CD4-positive, alpha-beta T cell treated with Interleukin-17A for 1 hour (primary cell): ENCODE data around the gene HNRNPU.

Experiments
- DNase-seq: peaks from one replicate; pipeline ENCODE4 v3.0.0-alpha.2; 2020

HNRNPU gene

GRCh38 chr1:244862354-244862698, 2.0 kb downstream of the HNRNPU start:
- peak; percentile 73 for DNase-seq

- peak; percentile 35 for DNase-seq
These were observed 2.7 kb downstream of the HNRNPU start for GRCh38 chr1:244861683-244862082.

- peak; percentile 7 for DNase-seq
These were observed 3.3 kb downstream of the HNRNPU start for GRCh38 chr1:244860914-244861610.

- DNase-seq, result peak; percentile 8
These were observed 4.3 kb downstream of the HNRNPU start for GRCh38 chr1:244860078-244860477.

DNA sequence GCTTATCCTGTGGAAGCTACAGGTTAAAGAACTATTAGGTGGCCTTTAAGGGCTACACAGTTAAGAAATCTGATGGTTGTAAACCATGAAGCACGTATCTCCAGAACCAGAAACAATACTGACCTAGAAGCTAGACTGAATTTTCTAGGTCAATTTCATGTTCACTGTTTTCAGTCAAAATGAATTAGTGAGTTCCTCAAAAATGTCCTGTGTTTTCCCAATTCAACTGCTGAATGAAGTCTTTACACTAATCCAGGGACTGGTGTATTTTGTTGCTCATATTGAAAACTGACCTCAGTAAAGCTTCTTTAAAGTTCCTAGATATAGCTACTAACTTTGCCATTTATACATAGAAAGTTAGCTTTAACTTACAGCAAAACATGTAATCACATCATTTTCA, 6.0 kb downstream of the HNRNPU start:
- DNase-seq, result peak; percentile 3

DNA sequence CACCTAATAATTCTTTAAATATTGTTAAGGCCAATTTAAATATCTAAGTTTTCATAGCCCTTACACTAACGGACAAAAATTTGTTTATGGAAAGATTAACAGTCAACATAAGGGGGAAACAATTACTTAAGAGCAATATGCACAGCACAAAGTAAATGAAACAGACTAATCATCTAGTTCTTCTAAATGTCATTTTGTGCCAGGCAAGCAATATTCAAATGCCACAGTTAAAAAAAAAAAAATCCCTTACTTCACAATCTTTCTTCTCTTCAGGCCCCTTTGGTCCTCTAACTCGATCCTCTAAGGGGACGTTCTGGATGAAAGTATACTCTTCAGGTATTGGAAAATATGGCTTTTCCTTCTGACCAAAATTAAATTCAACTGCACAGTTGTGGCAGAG, 6.6 kb downstream of the HNRNPU start:
- peak; percentile 0 for DNase-seq

- peak; percentile 34 for DNase-seq
These were observed 9.3 kb downstream of the HNRNPU start for GRCh38 chr1:244854865-244855578.

- peak; percentile 37 for DNase-seq
These were observed 10.2 kb downstream of the HNRNPU start for GRCh38 chr1:244854166-244854565.

- peak; percentile 21 for DNase-seq
These were observed 11.6 kb downstream of the HNRNPU start for GRCh38 chr1:244852694-244853093.

DNA sequence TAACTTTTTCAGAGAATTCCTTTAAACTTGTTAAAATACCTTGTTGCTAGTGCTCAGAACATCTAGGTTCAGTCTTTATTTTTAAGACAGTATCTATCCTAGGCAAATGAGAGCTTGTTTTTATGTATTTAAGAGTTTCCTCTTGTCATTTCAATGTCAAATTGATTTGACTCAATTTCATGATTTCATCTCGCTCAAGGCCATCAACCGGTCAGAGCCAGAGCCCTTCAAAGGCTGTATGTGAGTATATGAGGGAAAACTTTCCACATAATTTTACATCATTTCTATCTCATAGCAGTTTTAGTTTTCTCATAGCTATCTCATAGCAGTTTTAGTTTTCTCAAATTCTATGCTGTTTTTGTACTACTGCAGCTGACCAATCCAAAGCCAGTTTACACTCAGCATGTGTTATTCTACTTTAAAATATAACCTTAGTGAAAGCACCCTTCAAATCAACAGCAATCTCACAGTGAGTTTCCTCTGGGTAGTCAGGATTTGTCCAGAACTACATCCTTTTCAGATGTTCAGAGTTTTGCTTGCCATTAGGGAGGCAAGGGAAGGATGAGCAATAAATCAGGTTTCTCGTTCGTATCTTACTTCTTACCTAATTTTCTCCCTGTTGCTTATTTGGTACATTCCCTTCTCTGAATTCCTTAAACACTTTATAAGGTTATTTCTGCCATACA, 12.7 kb downstream of the HNRNPU start:
- peak; percentile 25 for DNase-seq

DNA sequence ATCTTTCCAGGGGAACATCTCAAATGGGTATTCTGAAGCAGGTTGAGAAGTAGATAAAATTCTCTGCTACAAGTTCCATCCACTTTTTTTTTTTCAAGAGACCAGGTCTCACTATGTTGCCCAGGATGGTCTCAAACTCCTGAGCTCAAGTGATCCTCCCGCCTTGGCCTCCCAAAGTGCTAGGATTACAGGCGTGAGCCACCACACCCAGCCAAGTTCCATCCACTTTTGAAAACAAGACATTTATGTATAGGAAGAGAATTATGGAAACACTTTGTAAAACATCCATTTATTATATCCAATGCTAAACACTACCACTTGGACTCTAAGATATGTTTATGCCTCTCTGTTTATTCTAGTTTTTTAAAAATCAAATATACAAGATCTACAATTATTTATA, 13.4 kb downstream of the HNRNPU start:
- peak; percentile 20 for DNase-seq

DNA sequence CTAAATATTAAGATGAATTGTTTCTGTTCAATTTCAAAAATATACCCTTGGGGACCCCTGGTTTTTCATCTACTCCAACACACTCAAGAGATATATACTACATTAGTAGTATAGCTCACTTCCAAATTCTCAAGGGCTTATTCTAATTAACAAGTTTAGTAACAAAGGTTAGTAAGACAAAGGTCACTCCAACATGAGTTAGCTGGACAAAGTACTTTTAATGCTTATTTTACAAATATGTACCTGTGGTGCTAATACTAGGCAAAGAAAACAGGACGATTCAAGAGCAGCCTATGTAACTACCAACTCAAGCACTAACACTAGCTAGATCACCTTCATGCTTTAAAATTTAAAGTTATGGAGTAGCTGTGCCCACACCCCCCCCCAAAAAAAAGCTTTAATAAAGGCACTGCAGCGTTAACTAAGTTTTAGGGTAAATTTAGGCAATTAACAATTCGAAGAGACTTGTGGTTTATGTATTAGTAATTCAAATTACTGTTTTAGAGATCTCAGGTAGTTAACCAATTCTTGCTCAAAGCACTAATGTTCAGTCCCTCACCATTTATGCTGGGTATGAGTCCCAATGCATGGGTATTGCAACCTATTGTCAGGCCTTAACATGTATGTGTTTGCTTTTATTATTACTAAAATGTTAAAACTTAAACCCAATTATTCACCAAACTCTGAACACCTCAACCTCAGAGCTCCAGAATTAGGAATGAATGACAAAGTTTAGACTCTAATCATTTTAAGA, 14.1 kb downstream of the HNRNPU start:
- DNase-seq, result peak; percentile 22

GRCh38 chr1:244849189-244849866, 15.0 kb downstream of the HNRNPU start:
- DNase-seq, result peak; percentile 17

DNA sequence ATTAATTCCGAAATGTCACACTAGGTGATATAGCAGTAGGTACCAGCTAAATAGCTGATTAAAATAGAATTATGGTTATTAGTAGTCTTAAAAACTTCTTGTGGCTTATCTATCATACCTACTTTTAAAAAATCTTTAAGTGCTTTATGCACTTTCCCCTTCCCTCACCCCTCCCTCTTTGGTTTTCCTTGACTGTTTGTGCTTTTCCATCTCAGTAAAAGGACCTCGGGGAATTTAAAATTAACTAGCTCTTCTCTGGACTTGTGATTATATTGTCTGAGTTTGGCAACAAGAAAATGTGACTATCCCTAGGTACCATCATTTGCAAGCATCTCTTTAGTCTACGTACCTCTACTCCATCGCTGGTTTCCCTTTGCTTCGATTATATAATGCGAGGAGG, 17.7 kb downstream of the HNRNPU start:
- DNase-seq, result peak; percentile 9

- DNase-seq, result peak; percentile 29
These were observed 19.9 kb downstream of the HNRNPU start for GRCh38 chr1:244844155-244845121.

- no peak for DNase-seq
These were observed 21.0 kb downstream of the HNRNPU start for GRCh38 chr1:244843148-244843978.

DNA sequence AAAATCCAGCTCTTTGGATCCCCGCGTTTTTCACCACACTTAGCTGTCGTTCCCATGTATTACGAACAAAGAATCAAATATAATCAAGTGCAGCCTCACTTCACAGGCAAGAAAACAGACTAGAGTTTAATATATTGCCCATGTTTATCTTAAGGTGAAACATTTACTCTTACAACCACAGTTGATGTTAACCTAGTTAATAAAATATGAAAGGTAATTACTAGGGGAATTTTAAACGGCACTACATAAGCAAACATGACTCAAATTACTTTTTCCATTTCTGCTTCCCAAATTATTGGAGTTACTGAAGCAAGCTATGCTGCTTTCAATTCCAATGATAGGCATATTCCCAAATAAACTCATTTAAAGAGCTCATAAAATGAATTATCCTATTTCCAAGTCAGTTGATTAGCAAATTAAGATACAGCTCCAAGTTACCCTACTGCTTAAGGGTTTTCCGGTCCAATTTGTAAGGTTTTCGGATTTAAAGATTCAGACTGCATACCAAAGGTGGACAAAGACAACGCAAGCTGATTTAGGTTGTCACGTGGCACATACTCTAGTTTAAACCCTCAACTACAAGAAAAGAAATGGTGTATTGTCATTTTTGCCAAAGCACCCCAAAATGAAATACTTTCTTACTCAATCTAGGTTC, 22.9 kb downstream of the HNRNPU start:
- no peak for DNase-seq

DNA sequence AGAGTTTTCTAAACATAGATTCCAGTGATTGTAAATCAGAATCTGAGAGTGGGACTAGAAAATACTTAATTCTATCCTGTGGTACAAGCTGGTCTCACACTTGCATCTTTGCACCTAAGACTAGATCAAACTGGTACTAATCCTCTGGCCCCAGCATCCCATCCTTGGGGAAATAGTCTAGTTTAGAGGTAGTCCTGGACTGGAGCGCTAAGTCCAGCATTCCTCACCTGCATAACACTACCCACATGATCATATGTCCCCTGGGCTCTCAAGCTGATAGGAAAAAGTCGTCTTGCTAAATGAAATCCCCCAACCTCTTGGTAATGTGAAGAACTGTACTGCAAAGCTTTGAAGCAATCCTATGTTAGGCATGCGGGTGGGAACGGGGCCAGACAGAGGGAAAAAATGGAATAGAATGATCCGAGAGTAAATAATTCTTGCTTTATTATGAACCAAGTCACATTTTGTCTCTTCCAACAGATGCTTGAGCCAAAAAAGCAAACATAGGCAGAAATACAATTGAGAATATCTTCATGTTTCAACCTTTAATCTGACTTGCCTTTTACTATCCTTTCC, 24.0 kb downstream of the HNRNPU start:
- peak; percentile 3 for DNase-seq

GRCh38 chr1:244839656-244840055, 24.7 kb downstream of the HNRNPU start:
- peak; percentile 27 for DNase-seq
